Left cardiac atrium (tissue), 4 donors: ENCODE measurements around the gene RET. TPM values are rescaled to one million over a fixed set of nuclear protein-coding genes. Genes with fewer than 3 reads are reported as not detected.
A peak's percentile ranks its signal among the peaks of the same experiment; 100 is the strongest.

Source experiments
- ATAC-seq, 2 donors: fragments of 200-7000 bp; cut with Tn5 transposase; one replicate each; pipeline ENCODE4 v1.9.1; 2020; ENCODE audit warnings: mild to moderate bottlenecking in 2 of 2, moderate library complexity in 2 of 2
- DNase-seq: peaks from one replicate; pipeline ENCODE4 v3.0.0-alpha.2; 2020
- intact Hi-C, 2 donors: fragments of 100-400 bp; cut with DNase I; formaldehyde crosslinking; loops; one replicate each; pipeline versions ENCODE4 v1.14.1 to v1.15.1; 2022 to 2023
- total RNA-seq, 2 donors: library from RNA; stranded (reverse); fragmentation: NEBNext Ultra II Directional; extraction: Animal tissue kit (Norgen Biotek cat#: 25700); gene quantifications; one replicate each; pipeline ENCODE4 v1.2.1, GENCODE V29; 2021
- donor health status: DM: no; HTN: yes; CAD: no.
- donor health status: DM: no; HTN: yes; CAD: no; lungs with severe emphysema.
- donor health status: DM: yes; HTN: yes; CAD: no.
- donor health status: Dilated cardiomyopathy.

The RET gene
- total RNA-seq, 2 donors from 2014 or later = 0.84 to 6.1 TPM

DNA sequence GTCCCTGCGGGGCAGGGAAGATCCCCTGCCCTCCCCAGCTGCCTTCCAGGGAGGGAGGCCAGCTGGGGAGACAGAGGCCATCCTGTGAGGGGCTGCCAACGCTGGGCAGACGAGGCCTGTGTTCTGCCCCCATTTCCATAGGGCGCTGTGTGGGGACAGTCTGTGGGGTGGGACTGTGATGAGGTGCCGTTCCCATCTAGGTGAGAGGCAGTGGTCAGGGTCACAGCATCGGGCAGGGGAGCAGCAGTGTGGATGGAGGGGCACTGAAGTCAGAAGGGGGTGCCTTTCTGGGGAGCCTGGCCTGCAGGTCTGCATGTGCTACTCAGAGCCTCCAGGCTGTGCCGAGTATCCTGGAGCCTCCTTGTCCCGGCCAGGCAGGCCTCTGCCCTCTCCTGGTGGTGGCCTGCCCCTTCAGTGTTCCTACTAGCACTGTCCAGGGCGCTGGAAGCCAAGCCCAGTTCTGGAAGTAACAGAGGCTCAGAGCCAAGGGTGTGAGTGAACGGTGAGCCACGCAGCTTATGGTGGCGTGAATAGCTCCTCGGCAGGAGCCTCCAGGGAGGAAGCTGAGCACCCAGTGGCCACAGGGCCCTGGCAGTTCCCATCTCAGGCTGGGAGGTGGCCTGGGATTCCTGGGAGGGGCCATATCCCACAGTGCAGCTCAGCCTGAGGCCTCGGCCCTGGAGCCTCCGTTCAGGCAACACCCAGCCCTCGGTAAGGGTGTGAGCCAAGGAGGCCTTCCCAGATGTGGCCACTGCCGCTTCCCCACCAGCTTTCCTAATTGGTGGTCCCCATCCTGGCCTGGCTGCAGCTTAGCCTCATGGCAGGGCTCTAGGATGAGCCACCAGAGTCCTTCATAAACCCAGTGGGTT, 38.1 kb downstream of the RET start:
- DNase-seq = no peak
- intact Hi-C loops = no loop called here
- no peak for ATAC-seq

DNA sequence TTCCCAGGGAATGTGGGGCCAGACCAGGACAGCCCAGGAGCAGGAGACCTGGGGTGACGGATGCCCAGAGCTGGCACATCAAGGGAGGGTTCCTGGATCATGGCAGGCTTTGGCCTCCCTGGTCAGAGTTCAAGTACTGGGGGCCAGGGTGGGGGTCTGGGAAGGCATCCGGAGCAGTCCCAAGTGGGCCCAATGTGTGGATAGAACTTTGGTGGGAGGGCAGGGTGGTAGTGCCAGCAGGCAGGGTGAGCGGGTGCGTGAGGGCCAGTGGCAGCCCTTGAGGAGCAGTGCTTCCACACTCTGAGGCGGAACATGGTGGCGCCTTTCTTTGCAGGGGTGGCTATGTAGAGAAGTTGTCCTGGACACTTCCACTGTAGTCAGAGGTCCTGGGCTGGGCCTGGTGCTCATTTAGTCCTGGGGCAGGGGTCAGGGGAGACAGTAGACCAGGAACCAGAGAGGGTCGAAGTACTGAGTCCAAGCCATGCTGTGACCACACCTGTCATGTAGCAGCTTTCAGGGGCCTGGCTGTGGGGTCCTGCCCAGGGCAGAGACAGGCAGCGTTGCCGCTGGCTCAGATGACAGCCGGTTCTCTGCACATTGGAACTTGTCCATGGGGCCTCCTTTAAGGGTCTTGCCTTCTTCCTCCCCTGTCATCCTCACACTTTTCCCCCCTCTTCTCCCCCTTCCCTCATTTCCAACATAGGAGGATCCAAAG, 39.2 kb downstream of the RET start:
- ATAC-seq = no peak
- no peak for DNase-seq
- intact Hi-C loops = no loop called here

DNA sequence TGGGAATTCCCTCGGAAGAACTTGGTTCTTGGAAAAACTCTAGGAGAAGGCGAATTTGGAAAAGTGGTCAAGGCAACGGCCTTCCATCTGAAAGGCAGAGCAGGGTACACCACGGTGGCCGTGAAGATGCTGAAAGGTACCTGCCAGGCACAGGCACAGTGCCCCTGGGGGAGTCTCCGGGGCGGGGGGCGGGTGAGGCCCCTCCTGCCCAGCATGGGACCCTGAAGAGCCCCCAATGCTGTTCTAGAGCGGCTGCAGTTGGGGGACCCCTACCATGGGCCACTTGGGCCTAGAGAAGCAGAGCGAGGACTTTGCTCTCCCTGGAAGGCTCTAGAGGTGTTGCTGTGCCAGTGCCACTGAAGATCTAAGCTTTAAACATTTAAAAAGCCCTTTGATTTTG, 39.7 kb downstream of the RET start:
- ATAC-seq (no peak), DNase-seq (no peak)
- intact Hi-C loops = no loop called here

DNA sequence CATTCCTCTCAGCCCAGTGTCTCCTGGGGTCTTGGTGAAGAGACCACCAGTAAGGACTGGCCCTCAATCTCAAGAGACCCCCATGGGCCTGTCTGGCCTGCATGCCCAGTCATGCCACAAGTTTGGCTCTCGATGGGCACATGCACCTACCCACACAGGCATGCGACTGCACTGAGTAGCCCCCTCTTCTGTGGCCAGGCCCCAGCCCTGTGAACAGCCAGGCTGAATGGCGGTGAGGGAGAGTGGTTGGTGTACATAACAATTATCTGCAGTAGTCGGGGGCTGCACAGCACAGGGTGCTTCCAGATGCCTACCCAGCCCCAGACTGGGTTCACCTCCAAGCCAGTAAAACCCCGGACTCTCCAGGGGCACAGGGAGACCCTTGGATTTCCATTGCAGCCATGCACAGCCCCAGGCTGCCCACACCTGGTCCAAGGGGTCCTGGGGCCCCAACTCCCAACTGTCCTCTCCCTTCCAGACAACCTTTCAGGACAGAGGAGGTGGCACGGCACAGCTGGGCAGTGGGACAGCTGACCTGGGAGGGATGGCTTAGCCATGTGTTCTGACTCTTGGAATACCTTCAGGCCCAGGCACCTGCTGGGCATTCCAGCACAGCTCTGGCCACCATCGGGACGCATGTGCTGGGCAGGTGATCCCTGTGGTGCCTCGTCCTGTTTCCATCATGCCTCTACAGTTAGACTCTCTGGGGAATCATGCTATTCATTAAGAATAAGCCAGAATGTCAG, 40.3 kb downstream of the RET start:
- intact Hi-C loops = no loop called here
- no peak for DNase-seq
- no peak for ATAC-seq

DNA sequence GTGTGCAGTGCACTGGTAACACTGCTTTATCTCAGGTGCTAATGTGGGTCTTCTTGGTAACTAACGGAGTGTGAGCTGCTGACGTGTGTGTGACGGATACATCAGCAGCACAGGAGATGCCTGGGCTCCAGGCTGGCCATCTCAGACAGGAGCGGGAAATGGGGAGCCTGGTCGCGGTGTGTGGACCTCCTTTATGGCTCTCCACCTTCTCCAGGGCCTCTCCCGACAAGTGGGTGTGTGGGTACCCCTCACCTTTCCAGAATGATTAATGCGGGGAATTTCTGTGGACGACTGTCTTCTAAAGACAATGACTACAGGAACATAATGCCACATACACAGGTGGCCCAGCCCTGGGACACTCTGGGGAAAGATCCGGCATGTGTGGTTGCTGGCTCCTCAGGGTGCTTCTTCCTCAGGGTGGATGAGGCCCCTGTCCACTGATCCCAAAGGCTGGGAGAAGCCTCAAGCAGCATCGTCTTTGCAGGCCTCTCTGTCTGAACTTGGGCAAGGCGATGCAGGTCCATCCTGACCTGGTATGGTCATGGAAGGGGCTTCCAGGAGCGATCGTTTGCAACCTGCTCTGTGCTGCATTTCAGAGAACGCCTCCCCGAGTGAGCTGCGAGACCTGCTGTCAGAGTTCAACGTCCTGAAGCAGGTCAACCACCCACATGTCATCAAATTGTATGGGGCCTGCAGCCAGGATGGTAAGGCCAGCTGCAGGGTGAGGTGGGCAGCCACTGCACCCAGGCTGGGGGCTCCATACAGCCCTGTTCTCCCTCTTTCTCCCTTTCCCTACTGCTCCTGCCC, 41.1 kb downstream of the RET start:
- no peak for ATAC-seq
- intact Hi-C loops = no loop called here
- no peak for DNase-seq

DNA sequence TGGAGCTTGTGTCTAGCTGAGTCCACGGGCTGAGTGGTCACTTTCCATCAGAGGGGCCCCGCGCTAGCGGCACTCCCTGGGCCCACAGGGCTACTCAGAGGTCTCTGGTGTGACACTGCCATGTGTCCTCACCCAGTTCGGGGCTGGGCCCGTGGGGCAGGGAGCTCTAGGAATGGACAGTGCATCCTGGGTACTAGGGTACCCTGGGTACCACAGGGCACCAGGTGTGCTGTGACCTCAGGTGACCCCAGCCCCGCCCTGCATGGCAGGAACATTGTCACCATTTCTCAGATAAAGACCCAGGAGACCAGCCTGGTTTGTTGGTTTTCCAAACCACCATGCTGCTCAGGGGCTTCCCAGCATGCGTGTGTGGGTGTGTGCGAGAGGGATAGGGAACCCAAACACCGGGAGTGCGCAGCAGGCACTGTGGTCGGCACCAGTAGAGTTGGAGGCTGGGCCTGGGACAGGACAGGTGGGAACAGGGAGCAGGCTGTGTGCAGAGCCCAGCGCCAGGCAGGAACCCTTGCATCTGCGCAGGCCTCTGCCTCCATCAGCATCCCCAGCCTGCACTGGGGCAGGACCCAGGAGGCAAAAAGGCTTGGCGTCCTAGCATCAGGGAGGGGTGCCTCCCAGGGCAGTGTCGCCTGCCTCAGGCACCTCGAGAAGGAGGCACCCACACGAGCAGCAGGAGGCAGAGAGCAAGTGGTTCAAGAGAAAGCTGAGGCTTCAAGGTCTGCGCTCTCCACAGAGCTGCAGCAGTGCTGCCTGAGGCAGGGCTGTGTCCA, 42.0 kb downstream of the RET start:
- intact Hi-C loops = no loop called here
- no peak for DNase-seq
- ATAC-seq = no peak

DNA sequence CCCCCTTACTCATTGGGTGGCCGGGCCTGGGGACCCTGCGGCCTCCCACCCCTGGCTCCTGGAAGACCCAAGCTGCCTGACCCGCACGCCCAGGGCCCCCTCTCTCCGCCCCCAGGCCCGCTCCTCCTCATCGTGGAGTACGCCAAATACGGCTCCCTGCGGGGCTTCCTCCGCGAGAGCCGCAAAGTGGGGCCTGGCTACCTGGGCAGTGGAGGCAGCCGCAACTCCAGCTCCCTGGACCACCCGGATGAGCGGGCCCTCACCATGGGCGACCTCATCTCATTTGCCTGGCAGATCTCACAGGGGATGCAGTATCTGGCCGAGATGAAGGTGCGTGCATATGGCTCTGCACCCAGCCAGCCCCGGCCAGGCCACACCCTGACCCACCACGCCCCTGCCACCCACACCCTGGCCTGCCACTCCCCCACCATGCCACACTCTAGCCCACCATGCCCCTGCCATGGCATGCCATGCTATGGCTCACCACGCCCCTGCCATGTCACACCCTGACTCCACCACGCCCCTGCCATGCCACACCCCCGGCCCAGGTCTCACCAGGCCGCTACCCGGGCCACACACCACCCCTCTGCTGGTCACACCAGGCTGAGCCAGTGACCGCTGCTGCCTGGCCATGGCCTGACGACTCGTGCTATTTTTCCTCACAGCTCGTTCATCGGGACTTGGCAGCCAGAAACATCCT, 42.7 kb downstream of the RET start:
- DNase-seq (no peak), ATAC-seq (no peak)
- intact Hi-C loops = no loop called here

DNA sequence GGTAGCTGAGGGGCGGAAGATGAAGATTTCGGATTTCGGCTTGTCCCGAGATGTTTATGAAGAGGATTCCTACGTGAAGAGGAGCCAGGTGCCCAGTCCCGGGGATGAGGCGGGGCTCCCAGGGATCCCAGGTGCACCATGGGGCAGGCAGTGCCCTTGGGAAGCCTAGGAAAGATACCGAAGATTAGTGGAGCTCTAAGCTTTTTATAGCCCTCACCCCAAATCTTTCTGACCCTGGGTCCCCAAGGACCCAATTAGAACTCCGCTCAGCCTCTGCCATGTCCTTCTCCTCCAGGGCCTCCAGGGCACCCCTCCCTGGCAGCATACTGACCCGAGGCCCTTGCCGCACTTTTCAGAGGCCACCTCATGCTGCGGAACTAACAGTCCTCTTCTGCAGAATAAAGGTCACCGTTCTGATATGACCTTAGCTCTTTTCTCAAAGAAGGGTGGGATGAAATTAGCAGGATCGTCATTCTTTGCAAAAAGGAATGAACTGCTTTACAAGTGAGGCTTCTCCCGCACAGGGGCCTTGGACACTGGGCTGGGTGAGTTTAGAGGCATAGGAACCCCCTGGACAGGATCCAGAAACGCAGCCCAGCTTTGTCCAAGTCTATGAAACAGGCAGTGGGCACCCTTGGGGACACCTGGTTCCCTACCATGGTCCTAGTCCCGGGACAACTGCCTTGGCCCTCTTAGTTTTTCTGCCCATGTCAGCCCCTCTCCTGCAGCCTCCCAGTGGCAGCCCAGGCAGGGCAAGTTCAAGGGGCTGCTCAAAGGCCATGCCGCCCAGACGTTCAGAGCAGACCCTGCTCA, 43.5 kb downstream of the RET start:
- intact Hi-C loops = no loop called here
- ATAC-seq = no peak
- DNase-seq = no peak

DNA sequence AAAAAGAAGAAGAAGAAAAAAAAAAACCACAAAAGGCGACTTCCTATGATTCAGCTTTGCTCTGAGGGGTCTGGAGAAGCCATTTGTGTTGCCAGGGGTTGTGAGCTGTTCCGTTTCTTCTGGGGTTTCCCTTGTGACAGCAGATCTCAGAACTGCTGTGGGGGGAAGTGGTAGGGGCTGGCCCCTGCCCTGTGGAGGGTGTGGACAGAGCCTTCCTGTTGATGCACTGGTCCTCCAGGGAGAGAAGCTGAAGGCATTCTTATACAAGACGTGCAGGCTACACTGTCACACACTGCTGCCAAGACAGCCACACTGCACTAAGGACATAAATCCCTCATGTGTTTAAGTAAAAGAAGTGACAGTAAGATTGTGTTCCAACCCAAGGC, 44.1 kb downstream of the RET start:
- intact Hi-C loops = no loop called here
- no peak for DNase-seq
- ATAC-seq = peak; percentile 49 to 70

DNA sequence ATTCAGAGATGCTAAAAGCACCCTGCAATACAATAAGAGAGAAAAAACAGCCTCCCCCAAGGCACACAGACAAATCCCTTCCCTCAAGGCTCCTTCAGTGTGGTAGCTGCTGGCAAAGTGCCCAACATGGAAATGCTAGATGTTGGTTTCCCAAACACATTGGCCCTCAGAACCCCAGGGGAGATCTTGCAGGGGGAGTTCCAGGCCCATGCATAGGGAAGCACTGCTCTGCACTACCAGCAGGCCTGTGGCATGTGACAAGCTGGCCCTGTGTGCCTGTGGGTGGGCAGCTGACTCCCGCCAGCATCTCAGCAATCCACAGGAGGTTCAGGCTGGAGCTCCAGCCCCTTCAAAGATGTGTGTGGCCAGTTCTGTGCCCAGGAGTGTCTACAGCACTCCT, 44.6 kb downstream of the RET start:
- peak; percentile 32 to 60 for ATAC-seq
- no peak for DNase-seq
- intact Hi-C loops = no loop called here

DNA sequence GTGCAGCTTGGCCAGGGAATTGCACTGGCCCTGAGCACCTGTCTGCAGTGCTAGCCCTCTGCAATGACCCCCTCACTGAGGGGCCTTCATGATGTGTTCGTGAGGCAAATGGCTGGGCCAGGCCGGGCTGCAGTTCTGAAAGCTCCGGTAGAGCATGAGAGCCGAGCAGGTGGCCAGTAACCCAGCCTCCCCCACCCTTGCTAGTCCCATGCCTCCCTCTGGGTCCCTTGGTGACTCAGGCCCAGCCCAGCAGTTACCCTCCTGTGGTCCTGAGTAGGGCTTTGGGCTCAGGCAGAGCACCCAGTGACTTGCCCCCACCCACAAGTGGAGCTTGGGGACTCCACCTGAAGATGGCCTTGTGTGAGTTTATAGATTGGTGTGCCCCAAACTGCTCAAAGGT, 45.2 kb downstream of the RET start:
- ATAC-seq (no peak), DNase-seq (no peak)
- intact Hi-C loops = no loop called here

DNA sequence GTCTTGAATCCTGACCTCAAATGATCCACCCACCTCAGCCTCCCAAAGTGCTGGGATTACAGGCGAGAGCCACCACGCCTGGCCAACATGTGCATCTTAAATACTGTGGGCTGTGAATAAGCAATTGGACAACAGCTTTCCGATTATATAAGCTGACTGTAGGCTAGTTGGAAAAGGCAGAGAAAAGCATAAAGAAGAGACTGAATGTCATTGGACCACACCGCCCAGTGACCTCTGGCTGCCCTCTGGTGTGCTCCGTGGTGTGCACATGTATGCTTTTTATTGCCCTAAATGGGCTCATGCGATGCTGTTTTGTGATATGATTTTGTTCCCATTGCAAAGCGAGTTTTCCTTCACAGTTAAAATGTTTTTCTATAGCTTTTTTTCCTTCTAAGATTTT, 46.0 kb downstream of the RET start:
- intact Hi-C loops = no loop called here
- no peak for ATAC-seq
- no peak for DNase-seq

DNA sequence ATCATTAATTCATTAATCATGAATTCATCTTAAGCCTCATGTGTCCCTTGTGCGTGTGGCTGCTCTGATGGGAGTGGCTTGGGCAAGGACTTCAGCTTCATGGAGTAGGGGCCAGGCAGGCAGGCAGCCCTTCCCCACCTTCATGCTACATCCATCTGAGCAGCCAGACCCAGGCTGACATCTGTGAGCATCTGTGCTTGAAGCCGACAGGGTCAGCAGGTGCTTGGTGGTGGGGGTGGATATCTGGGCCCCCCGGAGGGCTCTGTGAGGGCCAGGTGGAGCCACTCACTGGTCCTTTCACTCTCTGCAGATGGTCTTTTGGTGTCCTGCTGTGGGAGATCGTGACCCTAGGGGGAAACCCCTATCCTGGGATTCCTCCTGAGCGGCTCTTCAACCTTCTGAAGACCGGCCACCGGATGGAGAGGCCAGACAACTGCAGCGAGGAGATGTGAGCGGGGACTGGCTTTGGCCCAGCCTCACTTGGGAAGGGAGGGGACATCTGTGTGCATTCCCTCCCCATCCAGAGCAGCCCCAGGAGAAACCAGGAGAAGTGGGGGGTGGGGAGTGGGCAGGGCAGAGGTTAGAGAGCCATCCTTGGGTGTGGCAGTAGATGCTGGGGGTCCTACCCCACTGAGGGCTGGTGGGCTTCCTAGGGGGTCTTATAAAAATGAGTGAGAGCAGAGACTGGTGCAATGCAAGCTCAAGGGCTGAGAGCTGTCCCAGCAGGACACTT, 46.7 kb downstream of the RET start:
- intact Hi-C loops = no loop called here
- no peak for DNase-seq
- ATAC-seq = no peak

DNA sequence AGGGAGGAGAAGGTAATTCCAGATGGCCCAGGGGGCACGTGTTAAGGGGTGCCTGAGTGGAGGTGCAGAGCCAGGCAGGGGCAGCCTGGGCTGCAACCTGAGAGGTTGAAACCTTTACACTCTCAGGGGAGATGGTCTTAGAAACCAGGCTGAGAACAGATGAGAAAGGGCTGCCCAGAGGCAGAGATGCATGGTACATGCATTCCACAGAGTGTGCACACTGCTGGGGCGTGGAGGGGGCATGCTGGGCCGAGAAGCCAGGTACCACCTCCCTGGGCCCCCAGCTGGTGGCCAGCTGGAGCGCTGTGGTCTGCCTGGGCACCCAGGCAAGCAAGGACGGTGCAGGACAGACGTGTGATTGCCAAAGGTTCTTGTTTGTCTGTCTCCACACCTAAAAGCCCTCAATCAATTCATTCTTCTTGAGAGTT, 47.2 kb downstream of the RET start:
- ATAC-seq (no peak), DNase-seq (no peak)
- intact Hi-C loops = no loop called here

DNA sequence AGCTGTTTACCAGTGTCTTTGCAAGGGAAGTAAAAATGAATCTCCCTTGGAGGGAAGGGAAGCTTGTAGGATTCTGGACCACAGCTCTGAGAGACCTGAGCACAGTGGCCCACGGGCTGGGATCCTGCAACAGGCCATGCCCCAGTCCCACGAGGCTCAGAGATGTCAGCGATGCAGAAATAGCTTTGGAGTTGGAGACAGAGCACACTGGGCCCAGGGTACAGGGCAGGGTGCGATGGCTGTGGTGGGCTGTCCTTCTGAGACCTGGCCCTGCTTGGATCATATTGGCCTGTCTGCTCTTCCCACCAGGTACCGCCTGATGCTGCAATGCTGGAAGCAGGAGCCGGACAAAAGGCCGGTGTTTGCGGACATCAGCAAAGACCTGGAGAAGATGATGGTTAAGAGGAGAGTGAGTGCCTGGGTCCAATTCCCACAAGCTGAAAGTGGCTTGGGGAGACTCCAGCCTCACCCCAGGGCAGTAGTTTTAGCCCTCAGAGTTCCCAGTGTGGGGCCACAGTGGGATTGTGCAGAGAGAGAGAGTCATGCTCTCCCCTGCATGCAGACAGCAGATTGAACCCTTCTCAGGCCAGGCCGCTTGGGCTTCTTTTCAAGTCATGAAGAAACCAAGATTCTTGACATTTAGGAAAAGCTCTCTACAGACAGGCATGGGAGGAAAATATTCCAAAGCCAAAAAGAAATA, 47.9 kb downstream of the RET start:
- intact Hi-C loops = no loop called here
- DNase-seq (no peak), ATAC-seq (no peak)

DNA sequence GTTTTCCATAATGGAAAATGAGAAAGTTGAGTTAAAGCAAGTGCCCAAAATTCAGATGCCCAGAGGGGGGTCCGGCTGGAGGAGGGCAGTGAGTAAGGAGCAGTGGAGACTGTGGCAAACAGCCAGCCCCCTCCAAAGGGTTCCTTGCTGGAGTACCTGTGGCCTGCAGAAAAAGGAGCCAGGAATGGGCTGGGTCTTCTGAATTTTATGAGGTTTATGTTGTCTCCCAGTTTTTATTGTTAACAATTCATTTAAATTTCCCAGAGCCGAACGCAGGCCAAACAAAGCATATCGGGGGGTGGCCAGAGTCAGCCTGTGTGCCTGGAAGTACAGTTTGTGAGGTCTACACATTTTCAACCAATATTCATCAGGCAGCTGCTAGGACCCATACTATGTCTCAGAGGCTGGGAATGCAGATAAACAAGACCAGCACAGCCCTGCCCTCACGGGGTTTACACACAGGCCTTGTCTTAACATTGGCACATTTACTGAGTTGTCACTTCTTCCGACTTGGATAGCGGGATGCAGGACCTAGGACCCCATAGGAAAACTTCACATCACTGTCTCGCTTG, 48.5 kb downstream of the RET start:
- no peak for DNase-seq
- intact Hi-C loops = no loop called here
- ATAC-seq = no peak
